Cardiac fibroblast (primary cell): ENCODE measurements around the gene RBM20.

ENCODE experiments used
- DNase-seq, 2 donors: peaks; one replicate each; pipeline versions ENCODE4 v3.0.0 to v3.0.0-alpha.2; 2010; ENCODE audit warnings: low read depth in 2 of 2
- H3K4me3 ChIP-seq, 2 donors: replicated peaks in 1 of 2; 1 replicate in 1 of 2; 2 replicates in 1 of 2; pipeline ENCODE4 v1.5.1; 2011; ENCODE audit warnings: low read depth in 2 of 2, low read length in 2 of 2, mild to moderate bottlenecking in 2 of 2, moderate library complexity in 1 of 2
- TF ChIP-seq, protein P1 (sequence below): IDR thresholded peaks from one replicate; pipeline ENCODE4 v1.5.1; 2011; ENCODE audit warnings: low read depth, mild to moderate bottlenecking, low read length, inconsistent platforms

RBM20 gene

DNA sequence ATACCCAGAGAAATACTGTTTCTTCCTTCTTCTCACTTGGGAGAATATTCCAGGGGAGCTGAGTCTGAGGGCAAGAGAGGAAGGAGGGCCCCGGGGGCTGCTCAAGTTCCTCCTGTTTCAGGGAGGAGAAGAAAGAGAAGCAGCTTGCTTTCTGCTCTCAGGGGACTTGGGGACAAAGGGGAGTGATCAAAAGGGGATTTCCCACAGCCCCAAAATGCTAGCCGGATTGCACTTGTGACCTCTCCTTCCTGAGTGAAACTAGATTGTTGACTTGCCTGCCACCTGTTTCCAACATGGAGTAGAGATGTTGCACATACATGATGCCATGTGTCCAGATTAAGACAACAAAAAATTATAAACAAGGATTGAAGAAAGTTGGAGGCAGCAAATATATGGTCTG, 198.9 kb downstream of the RBM20 start:
- no peak for DNase-seq
- H3K4me3 ChIP-seq: no peak overlapping the region
- TF ChIP-seq, protein P1, sequence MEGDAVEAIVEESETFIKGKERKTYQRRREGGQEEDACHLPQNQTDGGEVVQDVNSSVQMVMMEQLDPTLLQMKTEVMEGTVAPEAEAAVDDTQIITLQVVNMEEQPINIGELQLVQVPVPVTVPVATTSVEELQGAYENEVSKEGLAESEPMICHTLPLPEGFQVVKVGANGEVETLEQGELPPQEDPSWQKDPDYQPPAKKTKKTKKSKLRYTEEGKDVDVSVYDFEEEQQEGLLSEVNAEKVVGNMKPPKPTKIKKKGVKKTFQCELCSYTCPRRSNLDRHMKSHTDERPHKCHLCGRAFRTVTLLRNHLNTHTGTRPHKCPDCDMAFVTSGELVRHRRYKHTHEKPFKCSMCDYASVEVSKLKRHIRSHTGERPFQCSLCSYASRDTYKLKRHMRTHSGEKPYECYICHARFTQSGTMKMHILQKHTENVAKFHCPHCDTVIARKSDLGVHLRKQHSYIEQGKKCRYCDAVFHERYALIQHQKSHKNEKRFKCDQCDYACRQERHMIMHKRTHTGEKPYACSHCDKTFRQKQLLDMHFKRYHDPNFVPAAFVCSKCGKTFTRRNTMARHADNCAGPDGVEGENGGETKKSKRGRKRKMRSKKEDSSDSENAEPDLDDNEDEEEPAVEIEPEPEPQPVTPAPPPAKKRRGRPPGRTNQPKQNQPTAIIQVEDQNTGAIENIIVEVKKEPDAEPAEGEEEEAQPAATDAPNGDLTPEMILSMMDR: no peak

GRCh38 chr10:110843796-110844616, 199.9 kb downstream of the RBM20 start:
- TF ChIP-seq, protein P1: no peak
- no peak for DNase-seq
- H3K4me3 ChIP-seq: no peak overlapping the region

- H3K4me3 ChIP-seq: no peak overlapping the region
- TF ChIP-seq, protein P1: no peak
- no peak for DNase-seq
These were observed 200.4 kb downstream of the RBM20 start for GRCh38 chr10:110844617-110844881.

GRCh38 chr10:110845192-110845755, 201.1 kb downstream of the RBM20 start:
- TF ChIP-seq, protein P1: no peak
- H3K4me3 ChIP-seq: no peak overlapping the region
- no peak for DNase-seq

DNA sequence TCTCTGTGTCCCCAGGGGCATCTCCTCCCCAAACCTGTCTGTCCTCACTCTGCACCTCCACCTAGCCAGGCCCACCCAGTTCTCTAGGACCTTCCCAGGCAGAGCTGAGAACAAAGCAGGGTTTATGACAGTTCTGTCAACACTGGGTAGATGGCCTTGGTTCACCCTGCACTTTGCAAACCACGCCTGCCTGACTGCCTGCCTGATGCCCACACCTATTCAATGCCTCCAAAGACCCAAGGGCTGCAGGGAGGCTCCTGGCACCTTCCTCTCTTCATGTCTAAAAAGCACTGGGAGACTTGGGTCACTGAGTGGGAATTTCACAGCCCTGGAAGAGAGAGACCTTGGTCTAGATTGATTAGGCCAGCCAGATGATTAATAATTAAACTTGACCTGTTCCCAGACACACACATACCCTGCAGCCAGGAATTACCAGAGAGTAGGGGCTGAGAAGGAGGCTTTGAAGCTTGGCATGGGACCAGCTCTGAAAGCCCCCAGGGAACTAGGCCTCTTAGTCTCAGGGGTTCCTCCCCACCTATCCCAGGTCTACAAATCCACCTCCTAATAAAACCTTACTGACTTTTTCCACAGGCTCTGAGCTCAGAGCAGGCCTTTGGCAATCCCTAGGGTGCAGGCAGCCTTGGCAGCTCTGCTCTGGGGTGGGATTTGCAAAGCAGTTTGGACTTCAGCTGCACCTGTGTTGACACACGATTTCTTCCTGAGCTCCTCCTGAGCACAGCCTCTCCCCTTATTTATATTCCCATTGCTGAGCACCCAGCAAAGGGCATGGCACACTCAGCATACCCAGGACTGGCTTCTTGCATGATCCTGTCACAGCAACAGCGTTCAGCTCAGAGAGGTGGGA, 201.9 kb downstream of the RBM20 start:
- DNase-seq: no peak
- H3K4me3 ChIP-seq: no peak overlapping the region
- TF ChIP-seq, protein P1: no peak

DNA sequence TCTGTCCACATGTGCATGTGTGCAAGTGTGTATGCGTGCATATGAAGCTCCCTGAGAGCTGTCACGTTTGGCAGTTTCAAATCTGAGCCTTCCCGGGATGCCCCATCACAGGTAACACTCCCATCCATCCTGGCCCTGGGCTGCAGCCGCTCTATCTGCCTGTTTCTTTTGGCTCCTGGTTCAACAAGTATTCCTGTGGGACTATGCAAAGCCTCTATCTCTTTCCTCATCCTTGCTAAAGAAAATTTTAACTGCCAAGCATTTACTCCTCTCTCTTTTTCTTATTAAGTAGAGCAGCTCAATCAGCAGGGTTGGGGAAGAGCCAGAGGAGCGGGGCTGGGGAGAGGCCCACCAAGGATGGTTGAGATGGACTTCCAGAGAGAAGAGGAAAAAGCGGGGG, 203.2 kb downstream of the RBM20 start:
- no peak overlapping the region for H3K4me3 ChIP-seq
- no peak for DNase-seq
- TF ChIP-seq, protein P1: no peak
